HEK293 (cell line): ENCODE results near the gene AGXT.

Experiments used
- CTCF ChIA-PET: fragments of 350-600 bp; formaldehyde crosslinking; extraction: SDS; loops from one replicate; lab custom pipeline; 2021; ENCODE audit warnings: antibody characterized with exemption; lab: Yijun Ruan, JAX
- POLR2A ChIA-PET: fragments of 300-600 bp; formaldehyde crosslinking; extraction: SDS; loops from one replicate; lab custom pipeline; 2020; ENCODE audit warnings: antibody characterized with exemption, inconsistent platforms; lab: Yijun Ruan, JAX
- H3K27ac ChIP-seq: fragments of 200-500 bp; sonication (Bioruptor generic); 2 replicates; pipeline ENCODE4 v1.5.1; 2014; ENCODE audit warnings: low read depth, low read length, control low read depth, inconsistent platforms; ENCODE audit errors: extremely low read depth
- H3K36me3 ChIP-seq, 2 experiments: fragments of 200-500 bp in 1 of 2; sonication (Bioruptor generic) in 1 of 2; 1 replicate in 1 of 2; 2 replicates in 1 of 2; pipeline ENCODE4 v1.5.1; 2014 to 2017; ENCODE audit warnings: inconsistent platforms in 2 of 2, low read length in 2 of 2; ENCODE audit not compliant: control insufficient read depth in 2 of 2, insufficient read depth in 1 of 2
- H3K4me1 ChIP-seq: fragments of 200-500 bp; sonication (Bioruptor generic); 2 replicates; pipeline ENCODE4 v1.5.1; 2014; ENCODE audit warnings: mild to moderate bottlenecking, low read length, inconsistent platforms; ENCODE audit not compliant: control insufficient read depth, insufficient read depth
- H3K4me3 ChIP-seq: 2 replicates; pipeline ENCODE4 v1.5.1; 2011; ENCODE audit warnings: low read depth, mild to moderate bottlenecking, control low read depth, low read length, moderate library complexity
- H3K9me3 ChIP-seq: fragments of 200-500 bp; sonication (Bioruptor generic); 2 replicates; pipeline ENCODE4 v1.5.1; 2014; ENCODE audit warnings: low read depth, low read length, inconsistent platforms; ENCODE audit not compliant: control insufficient read depth, insufficient read depth
- RBAK ChIP-seq: fragments of 450-650 bp; formaldehyde crosslinking; IDR thresholded peaks from 2 replicates; pipeline ENCODE4 v1.5.1; 2016; ENCODE audit warnings: missing biosample characterization, missing genetic modification characterization
- SALL2 ChIP-seq: fragments of 450-650 bp; formaldehyde crosslinking; IDR thresholded peaks from 2 replicates; pipeline ENCODE4 v1.5.0; 2017; ENCODE audit warnings: missing biosample characterization, mild to moderate bottlenecking, missing genetic modification characterization, borderline replicate concordance
- SCRT2 ChIP-seq: fragments of 450-650 bp; formaldehyde crosslinking; IDR thresholded peaks from 2 replicates; pipeline ENCODE4 v1.5.1; 2016; ENCODE audit warnings: missing biosample characterization, missing genetic modification characterization
- ZBTB21 ChIP-seq: fragments of 450-650 bp; formaldehyde crosslinking; IDR thresholded peaks from 2 replicates; pipeline ENCODE4 v1.5.1; 2017; ENCODE audit warnings: missing biosample characterization, missing genetic modification characterization
- ZNF133 ChIP-seq: fragments of 450-650 bp; formaldehyde crosslinking; IDR thresholded peaks from 2 replicates; pipeline ENCODE4 v1.5.1; 2016; ENCODE audit warnings: missing biosample characterization, missing genetic modification characterization
- ZNF16 ChIP-seq: fragments of 450-650 bp; formaldehyde crosslinking; IDR thresholded peaks from 2 replicates; pipeline ENCODE4 v1.5.1; 2016; ENCODE audit warnings: low read depth, missing biosample characterization, missing genetic modification characterization
- ZNF174 ChIP-seq: fragments of 450-650 bp; formaldehyde crosslinking; IDR thresholded peaks from 2 replicates; pipeline ENCODE4 v1.5.0; 2017; ENCODE audit warnings: missing biosample characterization, mild to moderate bottlenecking, missing genetic modification characterization
- ZNF274 ChIP-seq, 2 experiments: fragments of 200-500 bp in 1 of 2; fragments of 450-650 bp in 1 of 2; sonication (Bioruptor generic) in 1 of 2; formaldehyde crosslinking in 1 of 2; IDR thresholded peaks; 2 replicates each; pipeline versions ENCODE4 v1.5.1 to v1.6.1; 2014 to 2016; ENCODE audit warnings: borderline replicate concordance in 1 of 2, inconsistent platforms in 1 of 2, low read length in 1 of 2, missing biosample characterization in 1 of 2, missing genetic modification characterization in 1 of 2
- ZNF341 ChIP-seq: fragments of 450-650 bp; formaldehyde crosslinking; IDR thresholded peaks from 2 replicates; pipeline ENCODE4; 2016; ENCODE audit warnings: low read depth, missing biosample characterization, missing genetic modification characterization
- ZNF433 ChIP-seq: fragments of 450-650 bp; formaldehyde crosslinking; IDR thresholded peaks from 2 replicates; pipeline ENCODE4 v1.5.1; 2016; ENCODE audit warnings: missing biosample characterization, missing genetic modification characterization, low read depth
- ZNF624 ChIP-seq: fragments of 450-650 bp; formaldehyde crosslinking; IDR thresholded peaks from 2 replicates; pipeline ENCODE4 v1.5.1; 2017; ENCODE audit warnings: missing biosample characterization, missing genetic modification characterization
- ZNF670 ChIP-seq: fragments of 450-650 bp; formaldehyde crosslinking; IDR thresholded peaks from 2 replicates; pipeline ENCODE4 v1.5.1; 2016; ENCODE audit warnings: missing biosample characterization, missing genetic modification characterization, low read depth
- ZNF677 ChIP-seq: fragments of 450-650 bp; IDR thresholded peaks from 2 replicates; pipeline ENCODE4 v1.5.0; 2018; ENCODE audit warnings: missing biosample characterization, mild to moderate bottlenecking, missing genetic modification characterization, moderate library complexity
- ZNF701 ChIP-seq: fragments of 450-650 bp; formaldehyde crosslinking; IDR thresholded peaks from 2 replicates; pipeline ENCODE4 v1.5.1; 2016; ENCODE audit warnings: missing biosample characterization, missing genetic modification characterization
- ZNF707 ChIP-seq: fragments of 450-650 bp; formaldehyde crosslinking; IDR thresholded peaks from 2 replicates; pipeline ENCODE4 v1.5.1; 2016; ENCODE audit warnings: missing biosample characterization, missing genetic modification characterization
- ZNF785 ChIP-seq: fragments of 450-650 bp; formaldehyde crosslinking; IDR thresholded peaks from 2 replicates; pipeline ENCODE4 v1.5.1; 2016; ENCODE audit warnings: missing biosample characterization, missing genetic modification characterization
- ZNF791 ChIP-seq: fragments of 450-650 bp; formaldehyde crosslinking; IDR thresholded peaks from 2 replicates; pipeline ENCODE4 v1.5.1; 2016; ENCODE audit warnings: missing biosample characterization, missing genetic modification characterization
- ZNF837 ChIP-seq: fragments of 450-650 bp; formaldehyde crosslinking; IDR thresholded peaks from 2 replicates; pipeline ENCODE4 v1.5.1; 2016; ENCODE audit warnings: missing biosample characterization, missing genetic modification characterization
- TF ChIP-seq, protein P1 (sequence below): fragments of 450-650 bp; formaldehyde crosslinking; IDR thresholded peaks from 2 replicates; pipeline ENCODE4 v1.5.1; 2016; ENCODE audit warnings: missing biosample characterization, missing genetic modification characterization, borderline replicate concordance
- TF ChIP-seq, protein P2 (sequence below): fragments of 450-650 bp; formaldehyde crosslinking; IDR thresholded peaks from 2 replicates; pipeline ENCODE4 v1.5.1; 2017; ENCODE audit warnings: missing biosample characterization, missing genetic modification characterization
- TF ChIP-seq, protein P3 (sequence below): fragments of 450-650 bp; formaldehyde crosslinking; IDR thresholded peaks from 2 replicates; pipeline ENCODE4 v1.5.1; 2016; ENCODE audit warnings: missing biosample characterization, missing genetic modification characterization
- TF ChIP-seq, protein P4 (sequence below): fragments of 450-650 bp; formaldehyde crosslinking; IDR thresholded peaks from 2 replicates; pipeline ENCODE4 v1.5.1; 2016; ENCODE audit warnings: missing biosample characterization, missing genetic modification characterization, low read depth
- TF ChIP-seq, protein P5 (sequence below): fragments of 450-650 bp; formaldehyde crosslinking; IDR thresholded peaks from 2 replicates; pipeline ENCODE4 v1.5.0; 2017; ENCODE audit warnings: missing biosample characterization, missing genetic modification characterization, borderline replicate concordance
- TF ChIP-seq, protein P6 (sequence below): fragments of 450-650 bp; formaldehyde crosslinking; IDR thresholded peaks from 2 replicates; pipeline ENCODE4 v1.5.1; 2016; ENCODE audit warnings: missing biosample characterization, missing genetic modification characterization

The AGXT gene

DNA sequence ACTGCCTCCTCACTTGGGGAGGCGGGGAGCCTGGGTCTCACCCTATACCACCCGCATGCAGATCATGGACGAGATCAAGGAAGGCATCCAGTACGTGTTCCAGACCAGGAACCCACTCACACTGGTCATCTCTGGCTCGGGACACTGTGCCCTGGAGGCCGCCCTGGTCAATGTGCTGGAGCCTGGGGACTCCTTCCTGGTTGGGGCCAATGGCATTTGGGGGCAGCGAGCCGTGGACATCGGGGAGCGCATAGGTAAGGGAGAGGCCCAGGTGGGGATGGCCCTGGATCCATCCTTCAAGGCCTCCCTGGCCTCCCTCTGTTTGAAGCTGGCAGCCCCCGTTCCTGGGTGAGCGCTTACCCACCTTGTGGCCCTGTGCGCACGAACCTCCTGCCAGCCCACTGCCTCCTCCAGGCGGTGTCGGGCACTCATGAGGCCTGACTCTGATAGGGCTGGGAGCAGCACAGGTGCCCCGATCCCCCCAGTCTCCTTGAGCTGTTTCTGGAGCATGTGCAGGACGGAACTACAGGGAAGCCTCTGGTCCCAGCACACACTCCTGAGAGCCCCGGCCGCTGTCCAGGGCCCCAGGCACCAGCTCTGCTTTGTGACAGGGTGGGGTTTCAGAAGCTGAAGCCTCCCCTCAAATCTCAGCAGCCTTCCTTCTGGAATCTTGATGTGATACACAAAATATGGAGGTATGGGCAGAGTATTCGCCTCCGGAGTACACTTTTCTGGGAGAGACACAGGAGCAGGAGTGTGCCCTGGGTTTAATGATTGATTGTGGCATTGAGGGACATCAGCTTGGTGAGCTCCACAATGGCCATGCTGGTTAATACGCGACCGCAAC is 708 bp downstream of the AGXT start:
- CTCF ChIA-PET, result interaction anchor here (0.6 kb wide), 1 partner anchor 130 kb away, joined by 5 read pairs; no protein-coding TSS in a partner anchor

GRCh38 chr2:240869956-240870875 is 1.6 kb downstream of the AGXT start:
- no peak overlapping the region for H3K27ac ChIP-seq
- POLR2A ChIA-PET, result no interaction called here
- no peak overlapping the region for H3K4me3 ChIP-seq
- no peaks in the 10 kb centered on the region for H3K36me3 ChIP-seq
- CTCF ChIA-PET, result interaction anchor here (0.6 kb wide), 1 partner anchor 130 kb away, joined by 5 read pairs; no protein-coding TSS in a partner anchor
- H3K4me1 ChIP-seq, result no peaks in the 10 kb centered on the region
- no peaks in the 10 kb centered on the region for H3K9me3 ChIP-seq
- no peak for TF ChIP-seq ZNF341 (tag by site-specific recombination)
- no peak for TF ChIP-seq ZNF624
- TF ChIP-seq, protein P1, sequence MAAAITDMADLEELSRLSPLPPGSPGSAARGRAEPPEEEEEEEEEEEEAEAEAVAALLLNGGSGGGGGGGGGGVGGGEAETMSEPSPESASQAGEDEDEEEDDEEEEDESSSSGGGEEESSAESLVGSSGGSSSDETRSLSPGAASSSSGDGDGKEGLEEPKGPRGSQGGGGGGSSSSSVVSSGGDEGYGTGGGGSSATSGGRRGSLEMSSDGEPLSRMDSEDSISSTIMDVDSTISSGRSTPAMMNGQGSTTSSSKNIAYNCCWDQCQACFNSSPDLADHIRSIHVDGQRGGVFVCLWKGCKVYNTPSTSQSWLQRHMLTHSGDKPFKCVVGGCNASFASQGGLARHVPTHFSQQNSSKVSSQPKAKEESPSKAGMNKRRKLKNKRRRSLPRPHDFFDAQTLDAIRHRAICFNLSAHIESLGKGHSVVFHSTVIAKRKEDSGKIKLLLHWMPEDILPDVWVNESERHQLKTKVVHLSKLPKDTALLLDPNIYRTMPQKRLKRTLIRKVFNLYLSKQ, result no peak
- TF ChIP-seq, protein P2, sequence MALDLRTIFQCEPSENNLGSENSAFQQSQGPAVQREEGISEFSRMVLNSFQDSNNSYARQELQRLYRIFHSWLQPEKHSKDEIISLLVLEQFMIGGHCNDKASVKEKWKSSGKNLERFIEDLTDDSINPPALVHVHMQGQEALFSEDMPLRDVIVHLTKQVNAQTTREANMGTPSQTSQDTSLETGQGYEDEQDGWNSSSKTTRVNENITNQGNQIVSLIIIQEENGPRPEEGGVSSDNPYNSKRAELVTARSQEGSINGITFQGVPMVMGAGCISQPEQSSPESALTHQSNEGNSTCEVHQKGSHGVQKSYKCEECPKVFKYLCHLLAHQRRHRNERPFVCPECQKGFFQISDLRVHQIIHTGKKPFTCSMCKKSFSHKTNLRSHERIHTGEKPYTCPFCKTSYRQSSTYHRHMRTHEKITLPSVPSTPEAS (tag by site-specific recombination), result no peak
- no peak for TF ChIP-seq SCRT2 (tag by site-specific recombination)
- TF ChIP-seq, protein P3, sequence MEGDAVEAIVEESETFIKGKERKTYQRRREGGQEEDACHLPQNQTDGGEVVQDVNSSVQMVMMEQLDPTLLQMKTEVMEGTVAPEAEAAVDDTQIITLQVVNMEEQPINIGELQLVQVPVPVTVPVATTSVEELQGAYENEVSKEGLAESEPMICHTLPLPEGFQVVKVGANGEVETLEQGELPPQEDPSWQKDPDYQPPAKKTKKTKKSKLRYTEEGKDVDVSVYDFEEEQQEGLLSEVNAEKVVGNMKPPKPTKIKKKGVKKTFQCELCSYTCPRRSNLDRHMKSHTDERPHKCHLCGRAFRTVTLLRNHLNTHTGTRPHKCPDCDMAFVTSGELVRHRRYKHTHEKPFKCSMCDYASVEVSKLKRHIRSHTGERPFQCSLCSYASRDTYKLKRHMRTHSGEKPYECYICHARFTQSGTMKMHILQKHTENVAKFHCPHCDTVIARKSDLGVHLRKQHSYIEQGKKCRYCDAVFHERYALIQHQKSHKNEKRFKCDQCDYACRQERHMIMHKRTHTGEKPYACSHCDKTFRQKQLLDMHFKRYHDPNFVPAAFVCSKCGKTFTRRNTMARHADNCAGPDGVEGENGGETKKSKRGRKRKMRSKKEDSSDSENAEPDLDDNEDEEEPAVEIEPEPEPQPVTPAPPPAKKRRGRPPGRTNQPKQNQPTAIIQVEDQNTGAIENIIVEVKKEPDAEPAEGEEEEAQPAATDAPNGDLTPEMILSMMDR (tag by site-specific recombination), result no peak

More for the DNA sequence above, 708 bp downstream of the AGXT start:
- Histone ChIP-seq H3K4me3 (no peak overlapping the region), H3K27ac (no peak overlapping the region), H3K9me3 (no peaks in the 10 kb centered on the region), H3K4me1 (no peaks in the 10 kb centered on the region), H3K36me3 (no peaks in the 10 kb centered on the region)
- POLR2A ChIA-PET, result no interaction called here
- no peak for TF ChIP-seq ZNF677 (tag by site-specific recombination)
- no peak for TF ChIP-seq ZNF670
- TF ChIP-seq, protein P4, sequence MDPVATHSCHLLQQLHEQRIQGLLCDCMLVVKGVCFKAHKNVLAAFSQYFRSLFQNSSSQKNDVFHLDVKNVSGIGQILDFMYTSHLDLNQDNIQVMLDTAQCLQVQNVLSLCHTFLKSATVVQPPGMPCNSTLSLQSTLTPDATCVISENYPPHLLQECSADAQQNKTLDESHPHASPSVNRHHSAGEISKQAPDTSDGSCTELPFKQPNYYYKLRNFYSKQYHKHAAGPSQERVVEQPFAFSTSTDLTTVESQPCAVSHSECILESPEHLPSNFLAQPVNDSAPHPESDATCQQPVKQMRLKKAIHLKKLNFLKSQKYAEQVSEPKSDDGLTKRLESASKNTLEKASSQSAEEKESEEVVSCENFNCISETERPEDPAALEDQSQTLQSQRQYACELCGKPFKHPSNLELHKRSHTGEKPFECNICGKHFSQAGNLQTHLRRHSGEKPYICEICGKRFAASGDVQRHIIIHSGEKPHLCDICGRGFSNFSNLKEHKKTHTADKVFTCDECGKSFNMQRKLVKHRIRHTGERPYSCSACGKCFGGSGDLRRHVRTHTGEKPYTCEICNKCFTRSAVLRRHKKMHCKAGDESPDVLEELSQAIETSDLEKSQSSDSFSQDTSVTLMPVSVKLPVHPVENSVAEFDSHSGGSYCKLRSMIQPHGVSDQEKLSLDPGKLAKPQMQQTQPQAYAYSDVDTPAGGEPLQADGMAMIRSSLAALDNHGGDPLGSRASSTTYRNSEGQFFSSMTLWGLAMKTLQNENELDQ (tag by site-specific recombination), result no peak
- TF ChIP-seq, protein P5, sequence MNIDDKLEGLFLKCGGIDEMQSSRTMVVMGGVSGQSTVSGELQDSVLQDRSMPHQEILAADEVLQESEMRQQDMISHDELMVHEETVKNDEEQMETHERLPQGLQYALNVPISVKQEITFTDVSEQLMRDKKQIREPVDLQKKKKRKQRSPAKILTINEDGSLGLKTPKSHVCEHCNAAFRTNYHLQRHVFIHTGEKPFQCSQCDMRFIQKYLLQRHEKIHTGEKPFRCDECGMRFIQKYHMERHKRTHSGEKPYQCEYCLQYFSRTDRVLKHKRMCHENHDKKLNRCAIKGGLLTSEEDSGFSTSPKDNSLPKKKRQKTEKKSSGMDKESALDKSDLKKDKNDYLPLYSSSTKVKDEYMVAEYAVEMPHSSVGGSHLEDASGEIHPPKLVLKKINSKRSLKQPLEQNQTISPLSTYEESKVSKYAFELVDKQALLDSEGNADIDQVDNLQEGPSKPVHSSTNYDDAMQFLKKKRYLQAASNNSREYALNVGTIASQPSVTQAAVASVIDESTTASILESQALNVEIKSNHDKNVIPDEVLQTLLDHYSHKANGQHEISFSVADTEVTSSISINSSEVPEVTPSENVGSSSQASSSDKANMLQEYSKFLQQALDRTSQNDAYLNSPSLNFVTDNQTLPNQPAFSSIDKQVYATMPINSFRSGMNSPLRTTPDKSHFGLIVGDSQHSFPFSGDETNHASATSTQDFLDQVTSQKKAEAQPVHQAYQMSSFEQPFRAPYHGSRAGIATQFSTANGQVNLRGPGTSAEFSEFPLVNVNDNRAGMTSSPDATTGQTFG (tag by site-specific recombination), result no peak
- no peak for TF ChIP-seq ZNF174
- TF ChIP-seq ZNF133 (tag by site-specific recombination), result no peak
- TF ChIP-seq ZNF701 (tag by site-specific recombination), result no peak
- TF ChIP-seq ZNF433, result no peak
- TF ChIP-seq ZNF785, result no peak
- TF ChIP-seq ZNF837 (tag by site-specific recombination), result no peak
- no peak for TF ChIP-seq RBAK
- TF ChIP-seq SALL2 (tag by site-specific recombination), result no peak
- TF ChIP-seq ZNF16, result no peak
- TF ChIP-seq, protein P6, sequence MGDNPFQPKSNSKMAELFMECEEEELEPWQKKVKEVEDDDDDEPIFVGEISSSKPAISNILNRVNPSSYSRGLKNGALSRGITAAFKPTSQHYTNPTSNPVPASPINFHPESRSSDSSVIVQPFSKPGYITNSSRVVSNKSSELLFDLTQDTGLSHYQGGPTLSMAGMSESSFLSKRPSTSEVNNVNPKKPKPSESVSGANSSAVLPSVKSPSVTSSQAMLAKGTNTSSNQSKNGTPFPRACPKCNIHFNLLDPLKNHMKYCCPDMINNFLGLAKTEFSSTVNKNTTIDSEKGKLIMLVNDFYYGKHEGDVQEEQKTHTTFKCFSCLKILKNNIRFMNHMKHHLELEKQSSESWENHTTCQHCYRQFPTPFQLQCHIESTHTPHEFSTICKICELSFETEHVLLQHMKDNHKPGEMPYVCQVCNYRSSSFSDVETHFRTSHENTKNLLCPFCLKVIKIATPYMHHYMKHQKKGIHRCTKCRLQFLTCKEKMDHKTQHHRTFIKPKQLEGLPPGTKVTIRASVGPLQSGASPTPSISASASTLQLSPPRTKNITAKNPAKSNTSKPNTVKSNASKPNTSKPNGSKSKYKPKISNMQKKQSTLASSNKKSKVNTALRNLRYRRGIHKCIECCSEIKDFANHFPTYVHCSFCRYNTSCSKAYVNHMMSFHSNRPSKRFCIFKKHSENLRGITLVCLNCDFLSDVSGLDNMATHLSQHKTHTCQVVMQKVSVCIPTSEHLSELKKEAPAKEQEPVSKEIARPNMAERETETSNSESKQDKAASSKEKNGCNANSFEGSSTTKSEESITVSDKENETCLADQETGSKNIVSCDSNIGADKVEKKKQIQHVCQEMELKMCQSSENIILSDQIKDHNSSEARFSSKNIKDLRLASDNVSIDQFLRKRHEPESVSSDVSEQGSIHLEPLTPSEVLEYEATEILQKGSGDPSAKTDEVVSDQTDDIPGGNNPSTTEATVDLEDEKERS (tag by site-specific recombination), result no peak
- no peak for TF ChIP-seq ZNF707 (tag by site-specific recombination)
- TF ChIP-seq ZNF274 (IDR thresholded peaks at IDR 0.05; ENCODE audit: low read length), result no peak
- TF ChIP-seq ZNF274 (tag by site-specific recombination; IDR thresholded peaks at IDR 0.05; ENCODE audit: borderline replicate concordance), result no peak
- TF ChIP-seq ZBTB21, result no peak
- no peak for TF ChIP-seq ZNF791 (tag by site-specific recombination)
